ENCODE results near the gene TBC1D16.

DNA sequence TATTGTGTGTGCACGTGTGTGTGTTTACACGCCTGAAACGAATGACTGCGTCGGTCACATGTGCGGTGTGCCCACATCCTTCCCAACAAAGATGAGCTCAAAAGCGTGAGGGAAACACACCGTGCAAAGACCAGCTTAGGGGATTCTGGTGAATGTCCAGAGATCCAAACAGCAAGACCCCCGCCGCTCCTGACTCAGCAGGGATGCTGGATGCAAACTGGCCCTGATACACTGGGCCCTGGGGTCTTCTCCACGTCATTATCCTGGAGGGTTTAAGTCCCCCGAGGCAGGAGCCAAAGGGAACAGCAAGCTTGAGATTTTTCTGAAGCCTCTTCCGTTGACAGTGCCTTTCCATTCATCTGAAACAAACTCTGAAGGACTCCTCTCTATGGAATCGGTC, 59.2 kb downstream of the TBC1D16 start:
- no peak for TF ChIP-seq CTCF (IDR thresholded peaks at IDR 0.05)
- no peak for TF ChIP-seq POLR2A (IDR thresholded peaks at IDR 0.05)

Measured in Peyer's patch (tissue), 4 donors.